T47D (cell line): ENCODE measurements around the gene MARCHF2.
A peak's percentile ranks its signal among the peaks of the same experiment; 100 is the strongest.

Source experiments
- DNase-seq, 2 experiments: peaks; one replicate each; pipeline versions ENCODE4 v3.0.0 to v3.0.0-alpha.2; 2011 to 2012; ENCODE audit warnings: low read depth in 1 of 2, low spot score in 1 of 2
- JUND ChIP-seq: IDR thresholded peaks from 2 replicates; pipeline ENCODE4 v1.6.1; 2012; ENCODE audit warnings: low read depth
- in situ Hi-C: cut with HindIII; loops from 2 replicates; pipeline ENCODE4 v1.10.0; 2016; ENCODE audit warnings: low sequenced_read_pairs, low pct_unique_long_range_greater_than_20kb

MARCHF2 gene

GRCh38 chr19:8468761-8469373 is 55.8 kb downstream of the MARCHF2 start:
- TF ChIP-seq JUND = no peak
- in situ Hi-C loops = no loop called here

GRCh38 chr19:8469613-8470368 is 56.7 kb downstream of the MARCHF2 start:
- peak; percentile 51 to 58 for DNase-seq
- no peak for TF ChIP-seq JUND
- in situ Hi-C loops = no loop called here

More at GRCh38 chr19:8468761-8469373, 55.8 kb downstream of the MARCHF2 start:
- no peak for DNase-seq

GRCh38 chr19:8473648-8474476 is 60.8 kb downstream of the MARCHF2 start:
- in situ Hi-C loops = no loop called here
- DNase-seq = no peak
- no peak for TF ChIP-seq JUND

- TF ChIP-seq JUND = no peak
- in situ Hi-C loops = no loop called here
- no peak for DNase-seq
Observed at GRCh38 chr19:8475005-8475404, 61.9 kb downstream of the MARCHF2 start.

GRCh38 chr19:8476524-8476923 is 63.4 kb downstream of the MARCHF2 start:
- in situ Hi-C loops = no loop called here
- DNase-seq = no peak
- no peak for TF ChIP-seq JUND

GRCh38 chr19:8477889-8478288 is 64.8 kb downstream of the MARCHF2 start:
- no peak for TF ChIP-seq JUND
- in situ Hi-C loops = no loop called here
- DNase-seq = no peak

GRCh38 chr19:8478598-8478997 is 65.5 kb downstream of the MARCHF2 start:
- no peak for TF ChIP-seq JUND
- no peak for DNase-seq
- in situ Hi-C loops = no loop called here

- DNase-seq = no peak
- no peak for TF ChIP-seq JUND
- in situ Hi-C loops = no loop called here
Observed at GRCh38 chr19:8481201-8481600, 68.1 kb downstream of the MARCHF2 start.

- TF ChIP-seq JUND = no peak
- in situ Hi-C loops = no loop called here
- no peak for DNase-seq
Observed at GRCh38 chr19:8481616-8482015, 68.5 kb downstream of the MARCHF2 start.

GRCh38 chr19:8482696-8483095 is 69.6 kb downstream of the MARCHF2 start:
- TF ChIP-seq JUND = no peak
- in situ Hi-C loops = no loop called here
- DNase-seq = no peak

GRCh38 chr19:8483165-8483564 is 70.1 kb downstream of the MARCHF2 start:
- DNase-seq = no peak
- in situ Hi-C loops = no loop called here
- no peak for TF ChIP-seq JUND

GRCh38 chr19:8484331-8484894 is 71.3 kb downstream of the MARCHF2 start:
- DNase-seq = no peak
- in situ Hi-C loops = no loop called here
- TF ChIP-seq JUND = no peak
